SK-N-SH (cell line): Measurements from ENCODE around the gene RFNG. TPM values are rescaled to one million over a fixed set of nuclear protein-coding genes. Genes with fewer than 3 reads are reported as not detected.

Source experiments
- CTCF ChIA-PET: fragments of 300-600, 350-600 bp; formaldehyde crosslinking; extraction: SDS; loops from one replicate; lab custom pipeline; 2021; lab: Yijun Ruan, JAX
- POLR2A ChIA-PET: fragments of 350-600 bp; sonication (Branson Sonifier 250); formaldehyde crosslinking; extraction: SDS; loops from one replicate; lab custom pipeline; 2020; ENCODE audit warnings: antibody characterized with exemption, inconsistent platforms; lab: Yijun Ruan, JAX
- DNase-seq: peaks from one replicate; pipeline ENCODE4 v3.0.0; 2012
- H2AFZ ChIP-seq: fragments of 200-600 bp; sonication (generic); 2 replicates; pipeline ENCODE4 v1.8.1; 2016; ENCODE audit warnings: antibody characterized with exemption, mild to moderate bottlenecking, low read depth
- H3F3A ChIP-seq: fragments of 200-600 bp; sonication (generic); replicated peaks from 2 replicates; pipeline ENCODE3; 2016; ENCODE audit warnings: antibody characterized with exemption, mild to moderate bottlenecking; ENCODE audit not compliant: insufficient read depth
- H3K27ac ChIP-seq, 2 experiments: fragments of 200-500 bp in 1 of 2; fragments of 200-600 bp in 1 of 2; sonication (Bioruptor generic) in 1 of 2; sonication (generic), shearing (Covaris generic) in 1 of 2; 2 replicates each; pipeline versions ENCODE4 v1.5.1 to v1.6.1; 2014 to 2016; ENCODE audit warnings: low read depth in 2 of 2, inconsistent platforms in 1 of 2, low read length in 1 of 2, mild to moderate bottlenecking in 1 of 2, mixed read lengths in 1 of 2
- H3K27me3 ChIP-seq: fragments of 200-600 bp; sonication (generic), shearing (Covaris generic); 2 replicates; pipeline ENCODE4 v1.6.1; 2016; ENCODE audit warnings: mixed run types; ENCODE audit not compliant: insufficient read depth
- H3K36me3 ChIP-seq, 2 experiments: fragments of 200-500 bp in 1 of 2; fragments of 200-600 bp in 1 of 2; sonication (Bioruptor generic) in 1 of 2; sonication (generic) in 1 of 2; replicated peaks in 1 of 2; 2 replicates each; pipeline versions ENCODE3 to v1.5.1; 2014 to 2016; ENCODE audit warnings: low read length in 1 of 2, mild to moderate bottlenecking in 1 of 2; ENCODE audit not compliant: insufficient read depth in 2 of 2, control insufficient read depth in 1 of 2
- H3K4me1 ChIP-seq, 2 experiments: fragments of 200-500 bp in 1 of 2; fragments of 200-600 bp in 1 of 2; sonication (Bioruptor generic) in 1 of 2; sonication (generic), shearing (Covaris generic) in 1 of 2; 2 replicates each; pipeline versions ENCODE4 v1.5.1 to v1.6.1; 2014 to 2016; ENCODE audit warnings: low read depth in 1 of 2, low read length in 1 of 2, mixed run types in 1 of 2; ENCODE audit not compliant: insufficient read depth in 2 of 2, control insufficient read depth in 1 of 2
- H3K4me2 ChIP-seq: fragments of 200-600 bp; sonication (generic), shearing (Covaris generic); 2 replicates; pipeline ENCODE4 v1.6.1; 2017; ENCODE audit warnings: mixed run types
- H3K4me3 ChIP-seq, 2 experiments: fragments of 200-500 bp in 1 of 2; fragments of 200-600 bp in 1 of 2; sonication (Bioruptor generic) in 1 of 2; sonication (generic), shearing (Covaris generic) in 1 of 2; 2 replicates each; pipeline versions ENCODE4 v1.5.1 to v1.8.1; 2014 to 2016; ENCODE audit warnings: low read depth in 2 of 2, inconsistent platforms in 1 of 2, low read length in 1 of 2, mild to moderate bottlenecking in 1 of 2, mixed read lengths in 1 of 2, moderate library complexity in 1 of 2
- H3K79me2 ChIP-seq: fragments of 200-600 bp; sonication (generic); 2 replicates; pipeline ENCODE4 v1.8.1; 2017; ENCODE audit warnings: mild to moderate bottlenecking; ENCODE audit not compliant: insufficient read depth
- H3K9ac ChIP-seq: fragments of 200-600 bp; sonication (generic); 2 replicates; pipeline ENCODE4 v1.6.1; 2017; ENCODE audit warnings: mixed run types
- H3K9me2 ChIP-seq: fragments of 200-600 bp; sonication (generic); 2 replicates; pipeline ENCODE4 v1.6.1; 2017; ENCODE audit warnings: mixed run types
- H3K9me3 ChIP-seq: fragments of 200-600 bp; sonication (generic); 2 replicates; pipeline ENCODE4 v1.6.1; 2017; ENCODE audit warnings: mixed run types, mild to moderate bottlenecking, moderate library complexity
- H4K20me1 ChIP-seq: fragments of 200-600 bp; sonication (generic); 2 replicates; pipeline ENCODE4 v1.6.1; 2017; ENCODE audit warnings: mild to moderate bottlenecking, mixed run types; ENCODE audit not compliant: insufficient read depth
- CHD2 ChIP-seq: fragments of 150-350 bp; IDR thresholded peaks from 2 replicates; pipeline ENCODE4 v1.6.1; 2018; ENCODE audit warnings: low read length; ENCODE audit not compliant: partially characterized antibody
- ELF1 ChIP-seq: IDR thresholded peaks from 2 replicates; pipeline ENCODE4 v1.4.0; 2012
- EZH2phosphoT487 ChIP-seq: fragments of 200-600 bp; sonication (generic); IDR thresholded peaks from 2 replicates; pipeline ENCODE4 v1.6.1; 2017; ENCODE audit warnings: low read depth, mixed run types, mild to moderate bottlenecking, antibody characterized with exemption, moderate library complexity, borderline replicate concordance
- FOSL2 ChIP-seq: IDR thresholded peaks from 2 replicates; pipeline ENCODE4 v1.4.0; 2012; ENCODE audit warnings: low read depth, mild to moderate bottlenecking, moderate library complexity, borderline replicate concordance
- FOXJ3 ChIP-seq: sonication (generic); formaldehyde crosslinking; IDR thresholded peaks from 2 replicates; pipeline ENCODE4 v1.5.1; 2020; ENCODE audit warnings: mild to moderate bottlenecking, missing genetic modification reagents
- GABPA ChIP-seq: IDR thresholded peaks from 2 replicates; pipeline ENCODE4 v1.4.0; 2012; ENCODE audit warnings: low read depth, mild to moderate bottlenecking
- GATA2 ChIP-seq: sonication (generic); formaldehyde crosslinking; IDR thresholded peaks from 2 replicates; pipeline ENCODE4 v1.5.0; 2020; ENCODE audit warnings: mild to moderate bottlenecking, missing genetic modification reagents
- JUND ChIP-seq: IDR thresholded peaks from 2 replicates; pipeline ENCODE4 v1.4.0; 2012
- MEF2A ChIP-seq: IDR thresholded peaks from 2 replicates; pipeline ENCODE4 v1.4.0; 2012; ENCODE audit warnings: low read depth, borderline replicate concordance
- NFIC ChIP-seq: IDR thresholded peaks from 2 replicates; pipeline ENCODE4 v1.4.0; 2012; ENCODE audit warnings: borderline replicate concordance
- NRF1 ChIP-seq: IDR thresholded peaks from 2 replicates; pipeline ENCODE4 v1.6.1; 2012; ENCODE audit warnings: low read depth, mild to moderate bottlenecking, low read length
- POLR2AphosphoS5 ChIP-seq: IDR thresholded peaks from 2 replicates; pipeline ENCODE4 v1.6.1; 2012; ENCODE audit warnings: low read depth, low read length
- RAD21 ChIP-seq: IDR thresholded peaks from 2 replicates; pipeline ENCODE4 v1.6.1; 2012; ENCODE audit warnings: mild to moderate bottlenecking, low read length
- RCOR1 ChIP-seq: fragments of 150-350 bp; IDR thresholded peaks from 2 replicates; pipeline ENCODE4 v1.6.1; 2017; ENCODE audit warnings: antibody characterized with exemption, low read length
- REST ChIP-seq: IDR thresholded peaks from 2 replicates; pipeline ENCODE4 v1.6.1; 2012; ENCODE audit warnings: mild to moderate bottlenecking, low read depth, low read length, moderate library complexity
- RFX5 ChIP-seq: IDR thresholded peaks from 2 replicates; pipeline ENCODE4 v1.6.1; 2012; ENCODE audit warnings: mild to moderate bottlenecking, improper control_type of control experiment, low read length
- SIN3A ChIP-seq: IDR thresholded peaks from 2 replicates; pipeline ENCODE4 v1.6.1; 2012; ENCODE audit warnings: low read depth, mild to moderate bottlenecking, low read length, moderate library complexity, borderline replicate concordance
- SMC3 ChIP-seq: IDR thresholded peaks from 2 replicates; pipeline ENCODE4 v1.6.1; 2012; ENCODE audit warnings: low read depth, low read length, improper control_type of control experiment
- TEAD4 ChIP-seq: IDR thresholded peaks from 2 replicates; pipeline ENCODE4 v1.4.0; 2012; ENCODE audit warnings: mild to moderate bottlenecking, borderline replicate concordance; ENCODE audit not compliant: insufficient read depth
- YY1 ChIP-seq: IDR thresholded peaks from 2 replicates; pipeline ENCODE4 v1.4.0; 2012; ENCODE audit warnings: low read depth, mild to moderate bottlenecking
- ZBTB33 ChIP-seq: IDR thresholded peaks from 2 replicates; pipeline ENCODE4 v1.4.0; 2012; ENCODE audit warnings: low read depth, borderline replicate concordance
- WGBS: methylation state at CpG from one replicate; pipeline ENCODE4 v1.1.6; 2017; ENCODE audit warnings: low lambda C conversion rate; 5-methylcytosine and 5-hydroxymethylcytosine counted together
- polyA plus RNA-seq, 3 experiments: library from polyadenylated mRNA; depleted of rRNA; stranded (reverse); fragments of >200 nt; gene quantifications; 2 replicates each; pipeline ENCODE4 v1.2.3, GENCODE V29; 2012
- TF ChIP-seq, protein P1 (sequence below): IDR thresholded peaks from 2 replicates; pipeline ENCODE4 v1.4.0; 2012; ENCODE audit warnings: low read depth
- TF ChIP-seq, protein P2 (sequence below): IDR thresholded peaks from 2 replicates; pipeline ENCODE4; 2012
- TF ChIP-seq, protein P3 (sequence below): fragments of 200-600 bp; sonication (generic); IDR thresholded peaks from 2 replicates; pipeline ENCODE4 v1.6.1; 2017; ENCODE audit warnings: antibody characterized with exemption, mild to moderate bottlenecking, moderate library complexity
- TF ChIP-seq, protein P4 (sequence below): fragments of 150-350 bp; IDR thresholded peaks from 2 replicates; pipeline ENCODE4 v1.6.1; 2016; ENCODE audit warnings: mild to moderate bottlenecking, low read depth, low read length

The RFNG gene
- polyA plus RNA-seq, 1 of the 3 experiments (the other 2 are of a cell fraction): 68.6 TPM

- ChIA-PET CTCF (interaction anchor here (1.0 to 35.7 kb wide), 17 partner anchors 8 to 153 kb away, joined by 3 to 1216 read pairs (median 43); partner anchors contain the start of genes ARHGDIA, ASPSCR1, DCXR and FASN), POLR2A (interaction anchor here (1.0 to 4.2 kb wide), 10 partner anchors 8 to 95 kb away, joined by 3 to 41 read pairs (median 4); partner anchors contain the start of genes DCXR, FASN, MAFG and NOTUM)
- Histone ChIP-seq H3K27ac (peak within 1 kb of the TSS; percentile 41 to 69), H3F3A (peaks cover 26% of the 10 kb centered on the region), H3K4me2 (peak within 1 kb of the TSS; percentile 99), H3K4me1 (peaks cover 18 to 36% of the 10 kb centered on the region in 2 experiments; a peak in 3 of 4 replicates), H3K36me3 (peaks cover 7 to 18% of the 10 kb centered on the region in 2 experiments), H2AFZ (peak within 1 kb of the TSS; percentile 84), H4K20me1 (peaks cover 17% of the 10 kb centered on the region), H3K27me3 (no peaks in the 10 kb centered on the region), H3K9me3 (no peaks in the 10 kb centered on the region), H3K9me2 (no peaks in the 10 kb centered on the region), H3K79me2 (peaks cover 35% of the 10 kb centered on the region), H3K4me3 (peak within 1 kb of the TSS; percentile 88 to 92), H3K9ac (peak within 1 kb of the TSS; percentile 86)
- DNase-seq: peak; percentile 100
- 2% methylated on average over 9 of the region's 42 CpGs for WGBS
- TF ChIP-seq JUND (no peak), FOSL2 (no peak), GABPA (no peak; the same call in 1 of the 2 replicates), GATA2 (CRISPR knock-in tag) (no peak), EZH2phosphoT487 (no peak), RCOR1 (no peak), SIN3A (no peak), CHD2 (peak; percentile 95), POLR2AphosphoS5 (no peak), FOXJ3 (CRISPR knock-in tag) (no peak), NFIC (no peak), SMC3 (no peak), MEF2A (no peak), ELF1 (peak; percentile 93), RAD21 (no peak), TEAD4 (no peak), ZBTB33 (no peak), YY1 (no peak), NRF1 (peak; percentile 74), REST (no peak), RFX5 (peak; percentile 82)
- TF ChIP-seq, protein P1, sequence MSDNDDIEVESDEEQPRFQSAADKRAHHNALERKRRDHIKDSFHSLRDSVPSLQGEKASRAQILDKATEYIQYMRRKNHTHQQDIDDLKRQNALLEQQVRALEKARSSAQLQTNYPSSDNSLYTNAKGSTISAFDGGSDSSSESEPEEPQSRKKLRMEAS: no peak
- TF ChIP-seq, protein P2, sequence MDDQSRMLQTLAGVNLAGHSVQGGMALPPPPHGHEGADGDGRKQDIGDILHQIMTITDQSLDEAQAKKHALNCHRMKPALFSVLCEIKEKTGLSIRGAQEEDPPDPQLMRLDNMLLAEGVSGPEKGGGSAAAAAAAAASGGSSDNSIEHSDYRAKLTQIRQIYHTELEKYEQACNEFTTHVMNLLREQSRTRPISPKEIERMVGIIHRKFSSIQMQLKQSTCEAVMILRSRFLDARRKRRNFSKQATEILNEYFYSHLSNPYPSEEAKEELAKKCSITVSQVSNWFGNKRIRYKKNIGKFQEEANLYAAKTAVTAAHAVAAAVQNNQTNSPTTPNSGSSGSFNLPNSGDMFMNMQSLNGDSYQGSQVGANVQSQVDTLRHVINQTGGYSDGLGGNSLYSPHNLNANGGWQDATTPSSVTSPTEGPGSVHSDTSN: no peak
- TF ChIP-seq, protein P3, sequence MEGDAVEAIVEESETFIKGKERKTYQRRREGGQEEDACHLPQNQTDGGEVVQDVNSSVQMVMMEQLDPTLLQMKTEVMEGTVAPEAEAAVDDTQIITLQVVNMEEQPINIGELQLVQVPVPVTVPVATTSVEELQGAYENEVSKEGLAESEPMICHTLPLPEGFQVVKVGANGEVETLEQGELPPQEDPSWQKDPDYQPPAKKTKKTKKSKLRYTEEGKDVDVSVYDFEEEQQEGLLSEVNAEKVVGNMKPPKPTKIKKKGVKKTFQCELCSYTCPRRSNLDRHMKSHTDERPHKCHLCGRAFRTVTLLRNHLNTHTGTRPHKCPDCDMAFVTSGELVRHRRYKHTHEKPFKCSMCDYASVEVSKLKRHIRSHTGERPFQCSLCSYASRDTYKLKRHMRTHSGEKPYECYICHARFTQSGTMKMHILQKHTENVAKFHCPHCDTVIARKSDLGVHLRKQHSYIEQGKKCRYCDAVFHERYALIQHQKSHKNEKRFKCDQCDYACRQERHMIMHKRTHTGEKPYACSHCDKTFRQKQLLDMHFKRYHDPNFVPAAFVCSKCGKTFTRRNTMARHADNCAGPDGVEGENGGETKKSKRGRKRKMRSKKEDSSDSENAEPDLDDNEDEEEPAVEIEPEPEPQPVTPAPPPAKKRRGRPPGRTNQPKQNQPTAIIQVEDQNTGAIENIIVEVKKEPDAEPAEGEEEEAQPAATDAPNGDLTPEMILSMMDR: no peak
- TF ChIP-seq, protein P4, sequence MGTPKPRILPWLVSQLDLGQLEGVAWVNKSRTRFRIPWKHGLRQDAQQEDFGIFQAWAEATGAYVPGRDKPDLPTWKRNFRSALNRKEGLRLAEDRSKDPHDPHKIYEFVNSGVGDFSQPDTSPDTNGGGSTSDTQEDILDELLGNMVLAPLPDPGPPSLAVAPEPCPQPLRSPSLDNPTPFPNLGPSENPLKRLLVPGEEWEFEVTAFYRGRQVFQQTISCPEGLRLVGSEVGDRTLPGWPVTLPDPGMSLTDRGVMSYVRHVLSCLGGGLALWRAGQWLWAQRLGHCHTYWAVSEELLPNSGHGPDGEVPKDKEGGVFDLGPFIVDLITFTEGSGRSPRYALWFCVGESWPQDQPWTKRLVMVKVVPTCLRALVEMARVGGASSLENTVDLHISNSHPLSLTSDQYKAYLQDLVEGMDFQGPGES: peak; percentile 92
These were observed 28.6 kb downstream of the RFNG start, which contains the start of gene LRRC45 for GRCh38 chr17:82022981-82023446. LRRC45 (plus strand) TSS chr17:82023305; CDS start chr17:82023644, 339 bp downstream.
